ENCODE measurements around the gene TRIP11.

The TRIP11 gene

GRCh38 chr14:92037989-92038388 lies 1.9 kb downstream of the TRIP11 start:
- Histone ChIP-seq H3K9ac (ENCODE audit: low read length) (peak overlapping the region; percentile 98), H3K4me3 (ENCODE audit: low read length) (peak overlapping the region; percentile 95), H3K36me3 (ENCODE audit: control insufficient read depth, insufficient read depth, low read length, severe bottlenecking) (no peaks in the 10 kb centered on the region), H3K27me3 (replicated peaks; ENCODE audit: control insufficient read depth, insufficient read depth, low read length) (no peaks in the 10 kb centered on the region), H3K4me1 (ENCODE audit: control insufficient read depth, insufficient read depth, low read length) (peaks cover 29% of the 10 kb centered on the region), H3K9me3 (ENCODE audit: control insufficient read depth, low read length) (no peaks in the 10 kb centered on the region)
- peak; percentile 18 for DNase-seq (ENCODE audit: low read depth)

- H3K4me3 ChIP-seq (ENCODE audit: low read length), result no peak overlapping the region
- DNase-seq (ENCODE audit: low read depth), result no peak
Measured at GRCh38 chr14:92035890-92036289, 4.0 kb downstream of the TRIP11 start.

DNA sequence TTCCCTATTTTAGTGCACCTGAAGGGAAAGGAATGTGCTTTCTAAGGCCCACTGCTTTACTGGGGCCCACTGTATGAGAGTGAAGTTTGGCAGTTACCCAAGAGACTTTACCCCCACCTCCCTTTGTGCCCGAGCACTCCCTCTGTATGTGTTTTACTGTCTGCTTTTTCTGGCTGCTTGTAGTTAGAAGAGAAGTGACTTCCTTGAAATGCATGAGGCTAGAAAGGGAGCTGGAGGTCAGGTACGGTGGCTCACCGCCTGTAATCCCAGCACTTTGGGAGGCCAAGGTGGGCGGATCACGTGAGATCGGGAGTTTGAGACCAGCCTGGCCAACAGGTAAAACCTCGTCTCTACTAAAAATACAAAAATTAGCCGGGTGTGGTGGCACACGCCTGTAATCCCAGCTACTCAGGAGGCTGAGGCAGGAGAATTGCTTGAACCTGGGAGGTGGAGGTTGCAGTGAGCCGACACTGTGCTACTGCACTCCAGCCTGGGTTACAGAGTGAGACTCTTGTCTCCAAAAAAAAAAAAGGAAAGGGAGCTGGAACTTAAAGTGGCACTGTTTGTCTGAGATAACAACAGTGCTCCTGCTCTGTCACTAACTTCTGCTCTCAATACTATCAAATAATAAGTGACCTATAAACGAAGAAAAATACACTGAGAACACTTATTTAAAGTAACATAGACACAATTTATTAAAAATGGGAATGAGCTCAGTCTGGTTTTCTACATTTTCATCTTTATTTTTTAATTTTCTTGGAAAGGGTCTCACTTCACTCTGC lies 5.8 kb downstream of the TRIP11 start:
- Histone ChIP-seq H3K9ac (ENCODE audit: low read length) (no peak overlapping the region), H3K4me1 (ENCODE audit: control insufficient read depth, insufficient read depth, low read length) (peaks cover 24% of the 10 kb centered on the region), H3K36me3 (ENCODE audit: control insufficient read depth, insufficient read depth, low read length, severe bottlenecking) (peaks cover 21% of the 10 kb centered on the region), H3K27me3 (replicated peaks; ENCODE audit: control insufficient read depth, insufficient read depth, low read length) (no peaks in the 10 kb centered on the region), H3K4me3 (ENCODE audit: low read length) (no peak overlapping the region), H3K9me3 (ENCODE audit: control insufficient read depth, low read length) (no peaks in the 10 kb centered on the region)
- DNase-seq (ENCODE audit: low read depth), result no peak

More at GRCh38 chr14:92035890-92036289, 4.0 kb downstream of the TRIP11 start:
- no peaks in the 10 kb centered on the region for H3K9me3 ChIP-seq (ENCODE audit: control insufficient read depth, low read length)
- peaks cover 28% of the 10 kb centered on the region for H3K4me1 ChIP-seq (ENCODE audit: control insufficient read depth, insufficient read depth, low read length)
- H3K27me3 ChIP-seq (replicated peaks; ENCODE audit: control insufficient read depth, insufficient read depth, low read length), result no peaks in the 10 kb centered on the region
- H3K9ac ChIP-seq (ENCODE audit: low read length), result peak overlapping the region; percentile 33
- H3K36me3 ChIP-seq (ENCODE audit: control insufficient read depth, insufficient read depth, low read length, severe bottlenecking), result peaks cover 13% of the 10 kb centered on the region

DNA sequence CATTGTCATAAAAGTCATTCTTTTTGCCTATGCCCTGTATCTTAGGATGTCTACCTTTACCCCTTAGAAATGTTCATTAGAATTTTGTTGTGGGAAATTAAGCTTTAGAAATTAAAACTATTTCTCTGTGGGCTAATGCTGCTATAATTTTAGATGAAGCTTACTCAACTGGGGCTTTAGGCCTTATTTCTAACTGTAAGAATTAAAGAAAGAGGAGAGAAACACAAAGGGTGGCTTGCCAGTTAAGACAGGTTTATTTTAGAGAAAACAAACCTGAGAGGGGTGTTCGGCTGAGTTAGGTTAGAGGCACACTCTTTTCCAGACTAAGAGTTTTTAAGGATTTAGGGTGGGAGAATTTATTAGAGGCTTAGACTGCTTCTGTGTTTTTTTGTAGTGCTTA lies 6.4 kb downstream of the TRIP11 start:
- H3K9me3 ChIP-seq (ENCODE audit: control insufficient read depth, low read length), result no peaks in the 10 kb centered on the region
- H3K9ac ChIP-seq (ENCODE audit: low read length), result no peak overlapping the region
- no peaks in the 10 kb centered on the region for H3K27me3 ChIP-seq (replicated peaks; ENCODE audit: control insufficient read depth, insufficient read depth, low read length)
- H3K4me3 ChIP-seq (ENCODE audit: low read length), result no peak overlapping the region
- DNase-seq (ENCODE audit: low read depth), result no peak
- peaks cover 23% of the 10 kb centered on the region for H3K36me3 ChIP-seq (ENCODE audit: control insufficient read depth, insufficient read depth, low read length, severe bottlenecking)
- H3K4me1 ChIP-seq (ENCODE audit: control insufficient read depth, insufficient read depth, low read length), result peaks cover 28% of the 10 kb centered on the region

DNA sequence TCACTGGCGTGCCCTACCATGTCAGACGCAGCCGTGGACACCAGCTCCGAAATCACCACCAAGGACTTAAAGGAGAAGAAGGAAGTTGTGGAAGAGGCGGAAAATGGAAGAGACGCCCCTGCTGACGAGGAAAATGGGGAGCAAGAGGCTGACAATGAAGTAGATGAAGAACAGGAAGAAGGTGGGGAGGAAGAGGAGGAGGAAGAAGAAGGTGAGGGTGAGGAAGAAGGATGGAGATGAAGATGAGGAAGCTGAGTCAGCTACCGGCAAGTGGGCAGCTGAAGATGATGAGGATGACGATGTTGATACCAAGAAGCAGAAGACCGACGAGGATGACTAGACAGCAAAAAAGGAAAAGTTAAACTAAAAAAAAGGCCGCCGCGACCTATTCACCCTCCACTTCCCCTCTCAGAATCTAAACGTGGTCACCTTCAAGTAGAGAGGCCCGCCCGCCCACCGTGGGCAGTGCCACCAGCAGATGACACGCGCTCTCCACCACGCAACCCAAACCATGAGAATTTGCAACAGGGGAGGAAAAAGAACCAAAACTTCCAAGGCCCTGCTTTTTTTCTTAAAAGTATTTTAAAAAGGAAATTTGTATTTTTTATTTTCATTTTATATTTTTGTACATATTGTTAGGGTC lies 13.2 kb downstream of the TRIP11 start:
- H3K9me3 ChIP-seq (ENCODE audit: control insufficient read depth, low read length), result no peaks in the 10 kb centered on the region
- no peak for DNase-seq (ENCODE audit: low read depth)
- peaks cover 60% of the 10 kb centered on the region for H3K36me3 ChIP-seq (ENCODE audit: control insufficient read depth, insufficient read depth, low read length, severe bottlenecking)
- H3K9ac ChIP-seq (ENCODE audit: low read length), result no peak overlapping the region
- no peak overlapping the region for H3K4me3 ChIP-seq (ENCODE audit: low read length)
- H3K27me3 ChIP-seq (replicated peaks; ENCODE audit: control insufficient read depth, insufficient read depth, low read length), result no peaks in the 10 kb centered on the region
- H3K4me1 ChIP-seq (ENCODE audit: control insufficient read depth, insufficient read depth, low read length), result peaks cover 10% of the 10 kb centered on the region

GRCh38 chr14:92022036-92022435 lies 17.8 kb downstream of the TRIP11 start:
- no peaks in the 10 kb centered on the region for H3K9me3 ChIP-seq (ENCODE audit: control insufficient read depth, low read length)
- H3K4me3 ChIP-seq (ENCODE audit: low read length), result no peak overlapping the region
- H3K4me1 ChIP-seq (ENCODE audit: control insufficient read depth, insufficient read depth, low read length), result peaks cover 8% of the 10 kb centered on the region
- no peak overlapping the region for H3K9ac ChIP-seq (ENCODE audit: low read length)
- H3K36me3 ChIP-seq (ENCODE audit: control insufficient read depth, insufficient read depth, low read length, severe bottlenecking), result peaks cover 71% of the 10 kb centered on the region
- H3K27me3 ChIP-seq (replicated peaks; ENCODE audit: control insufficient read depth, insufficient read depth, low read length), result no peaks in the 10 kb centered on the region
- DNase-seq (ENCODE audit: low read depth), result peak; percentile 63

GRCh38 chr14:92021523-92021922 lies 18.3 kb downstream of the TRIP11 start:
- Histone ChIP-seq H3K4me1 (ENCODE audit: control insufficient read depth, insufficient read depth, low read length) (peaks cover 8% of the 10 kb centered on the region), H3K4me3 (ENCODE audit: low read length) (no peak overlapping the region), H3K9ac (ENCODE audit: low read length) (no peak overlapping the region), H3K36me3 (ENCODE audit: control insufficient read depth, insufficient read depth, low read length, severe bottlenecking) (peaks cover 74% of the 10 kb centered on the region), H3K9me3 (ENCODE audit: control insufficient read depth, low read length) (no peaks in the 10 kb centered on the region), H3K27me3 (replicated peaks; ENCODE audit: control insufficient read depth, insufficient read depth, low read length) (no peaks in the 10 kb centered on the region)
- no peak for DNase-seq (ENCODE audit: low read depth)

- DNase-seq (ENCODE audit: low read depth), result peak; percentile 13
- Histone ChIP-seq H3K9ac (ENCODE audit: low read length) (no peak overlapping the region), H3K4me3 (ENCODE audit: low read length) (no peak overlapping the region), H3K36me3 (ENCODE audit: control insufficient read depth, insufficient read depth, low read length, severe bottlenecking) (peaks cover 69% of the 10 kb centered on the region), H3K27me3 (replicated peaks; ENCODE audit: control insufficient read depth, insufficient read depth, low read length) (no peaks in the 10 kb centered on the region), H3K9me3 (ENCODE audit: control insufficient read depth, low read length) (no peaks in the 10 kb centered on the region), H3K4me1 (ENCODE audit: control insufficient read depth, insufficient read depth, low read length) (peaks cover 4% of the 10 kb centered on the region)
Measured at GRCh38 chr14:92014040-92014439, 25.8 kb downstream of the TRIP11 start.

DNA sequence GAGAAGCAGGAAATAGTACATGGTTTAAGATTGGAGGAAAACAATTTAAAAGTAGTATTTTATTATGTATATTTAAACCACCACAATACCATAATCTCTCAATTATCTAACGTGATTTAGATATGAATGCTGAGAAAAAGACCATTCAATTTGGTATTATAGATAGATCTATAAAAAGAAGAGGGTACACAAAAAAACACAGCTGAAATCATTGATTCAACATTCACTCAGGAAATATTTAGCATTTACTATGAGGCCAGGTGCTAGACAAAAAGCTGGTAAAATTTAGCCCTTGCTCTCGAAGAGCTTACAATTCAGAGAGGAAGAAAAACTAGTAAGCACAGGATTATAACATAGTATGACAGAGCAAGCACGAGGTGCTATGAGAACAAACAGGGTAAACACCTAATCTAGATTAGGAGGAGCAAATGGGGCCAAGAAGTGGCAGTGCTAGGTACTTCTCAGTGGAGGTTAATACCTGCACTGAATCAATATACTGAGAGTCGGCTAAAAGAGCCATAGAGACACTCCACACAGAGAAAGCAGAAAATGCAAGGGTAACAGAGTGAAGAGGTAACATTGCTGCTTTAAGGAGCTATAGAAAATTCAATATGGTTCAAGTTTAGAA lies 27.6 kb downstream of the TRIP11 start:
- H3K4me1 ChIP-seq (ENCODE audit: control insufficient read depth, insufficient read depth, low read length), result peaks cover 4% of the 10 kb centered on the region
- H3K9me3 ChIP-seq (ENCODE audit: control insufficient read depth, low read length), result no peaks in the 10 kb centered on the region
- no peak overlapping the region for H3K9ac ChIP-seq (ENCODE audit: low read length)
- no peaks in the 10 kb centered on the region for H3K27me3 ChIP-seq (replicated peaks; ENCODE audit: control insufficient read depth, insufficient read depth, low read length)
- no peak for DNase-seq (ENCODE audit: low read depth)
- H3K4me3 ChIP-seq (ENCODE audit: low read length), result no peak overlapping the region
- peaks cover 77% of the 10 kb centered on the region for H3K36me3 ChIP-seq (ENCODE audit: control insufficient read depth, insufficient read depth, low read length, severe bottlenecking)

GRCh38 chr14:92010644-92011043 lies 29.2 kb downstream of the TRIP11 start:
- Histone ChIP-seq H3K27me3 (replicated peaks; ENCODE audit: control insufficient read depth, insufficient read depth, low read length) (no peaks in the 10 kb centered on the region), H3K9me3 (ENCODE audit: control insufficient read depth, low read length) (no peaks in the 10 kb centered on the region), H3K4me3 (ENCODE audit: low read length) (no peak overlapping the region), H3K4me1 (ENCODE audit: control insufficient read depth, insufficient read depth, low read length) (peaks cover 4% of the 10 kb centered on the region), H3K36me3 (ENCODE audit: control insufficient read depth, insufficient read depth, low read length, severe bottlenecking) (peaks cover 75% of the 10 kb centered on the region), H3K9ac (ENCODE audit: low read length) (no peak overlapping the region)
- DNase-seq (ENCODE audit: low read depth), result no peak

DNA sequence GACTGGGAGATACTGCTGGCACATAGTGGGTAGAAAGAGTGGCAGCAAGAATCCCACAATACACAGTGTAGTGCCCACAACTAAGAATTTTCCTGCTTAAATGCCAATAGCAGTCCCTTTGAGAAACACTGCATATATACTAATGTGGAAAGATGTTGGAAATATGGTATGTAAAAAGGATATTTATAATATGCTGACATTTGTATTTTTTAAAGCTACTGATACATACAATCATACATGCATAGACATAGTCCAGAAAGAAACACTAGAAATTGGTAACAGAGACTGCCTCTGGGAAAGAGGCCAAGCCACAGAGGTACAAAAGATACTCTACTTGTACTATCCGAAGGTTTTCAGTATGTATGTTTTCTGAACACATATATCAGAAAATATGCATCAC lies 30.3 kb downstream of the TRIP11 start:
- H3K4me1 ChIP-seq (ENCODE audit: control insufficient read depth, insufficient read depth, low read length), result peaks cover 4% of the 10 kb centered on the region
- H3K36me3 ChIP-seq (ENCODE audit: control insufficient read depth, insufficient read depth, low read length, severe bottlenecking), result peaks cover 75% of the 10 kb centered on the region
- H3K27me3 ChIP-seq (replicated peaks; ENCODE audit: control insufficient read depth, insufficient read depth, low read length), result no peaks in the 10 kb centered on the region
- peak; percentile 11 for DNase-seq (ENCODE audit: low read depth)
- H3K9ac ChIP-seq (ENCODE audit: low read length), result no peak overlapping the region
- no peak overlapping the region for H3K4me3 ChIP-seq (ENCODE audit: low read length)
- no peaks in the 10 kb centered on the region for H3K9me3 ChIP-seq (ENCODE audit: control insufficient read depth, low read length)

Data from adipocyte (in vitro differentiated cells).